IMR-90 (cell line): ENCODE results near the gene PUS7L. TPM values are rescaled to one million over a fixed set of nuclear protein-coding genes. Genes with fewer than 3 reads are reported as not detected.

Source experiments
- ATAC-seq: fragments of 200-7000 bp; cut with Tn5 transposase; 2 replicates; pipeline ENCODE4 v1.9.1; 2020; ENCODE audit warnings: low read depth, mild to moderate bottlenecking, moderate library complexity
- BruUV-seq: library from RNA; stranded (reverse); fragments of 400-500 nt; replicated peaks from 2 replicates; lab custom pipeline; 2021; lab: Mats Ljungman, UMichigan
- CTCF ChIA-PET: fragments of 300-600 bp; formaldehyde crosslinking; extraction: SDS; loops from one replicate; lab custom pipeline; 2021; ENCODE audit warnings: antibody characterized with exemption; lab: Yijun Ruan, JAX
- POLR2A ChIA-PET: fragments of 300-600 bp; sonication (Branson Sonifier 250); formaldehyde crosslinking; loops from one replicate; lab custom pipeline; 2022; ENCODE audit warnings: antibody characterized with exemption; ENCODE audit not compliant: unreplicated experiment; lab: Charles Lee
- DNase-seq: peaks from one replicate; pipeline ENCODE4 v3.0.0; 2013
- H2AFZ ChIP-seq: replicated peaks from 2 replicates; pipeline ENCODE3; 2013; ENCODE audit warnings: low read length, mild to moderate bottlenecking; ENCODE audit not compliant: poor library complexity
- H2AK5ac ChIP-seq: 2 replicates; pipeline ENCODE4 v1.6.1; 2013; ENCODE audit warnings: low read depth, low read length, inconsistent platforms
- H2AK9ac ChIP-seq: replicated peaks from 2 replicates; pipeline ENCODE3; 2013; ENCODE audit warnings: mild to moderate bottlenecking, low read depth, low read length, moderate library complexity; ENCODE audit not compliant: poor library complexity
- H2BK120ac ChIP-seq: 2 replicates; pipeline ENCODE4 v1.6.1; 2013; ENCODE audit warnings: low read depth, low read length, inconsistent platforms
- H2BK15ac ChIP-seq: 3 replicates; pipeline ENCODE4 v1.6.1; 2013; ENCODE audit warnings: low read depth, low read length, inconsistent platforms
- H2BK20ac ChIP-seq: 2 replicates; pipeline ENCODE4 v1.6.1; 2013; ENCODE audit warnings: low read depth, mild to moderate bottlenecking, inconsistent platforms, low read length, moderate library complexity
- H2BK5ac ChIP-seq: 2 replicates; pipeline ENCODE4 v1.6.1; 2013; ENCODE audit warnings: mild to moderate bottlenecking, low read depth, low read length, inconsistent platforms; ENCODE audit not compliant: poor library complexity, severe bottlenecking
- H3K14ac ChIP-seq: replicated peaks from 2 replicates; pipeline ENCODE4 v1.6.1; 2013; ENCODE audit warnings: low read depth, low read length, inconsistent platforms
- H3K18ac ChIP-seq: 2 replicates; pipeline ENCODE4 v1.6.1; 2013; ENCODE audit warnings: low read depth, low read length, control low read depth
- H3K23ac ChIP-seq: 2 replicates; pipeline ENCODE4 v1.6.1; 2013; ENCODE audit warnings: low read depth, low read length, inconsistent platforms
- H3K27ac ChIP-seq: 2 replicates; pipeline ENCODE4 v1.5.1; 2013; ENCODE audit warnings: mild to moderate bottlenecking, control low read depth, low read length; ENCODE audit not compliant: insufficient read depth
- H3K27me3 ChIP-seq: 2 replicates; pipeline ENCODE4 v1.6.1; 2013; ENCODE audit warnings: low read length; ENCODE audit not compliant: control insufficient read depth, insufficient read depth
- H3K36me3 ChIP-seq: 2 replicates; pipeline ENCODE4 v1.6.1; 2013; ENCODE audit warnings: low read length, mixed read lengths; ENCODE audit not compliant: control insufficient read depth, insufficient read depth
- H3K4ac ChIP-seq: 2 replicates; pipeline ENCODE4 v1.6.1; 2013; ENCODE audit warnings: low read depth, low read length, inconsistent platforms
- H3K4me1 ChIP-seq: 2 replicates; pipeline ENCODE4 v1.6.1; 2013; ENCODE audit warnings: low read length, mixed read lengths; ENCODE audit not compliant: control insufficient read depth, insufficient read depth
- H3K4me2 ChIP-seq: 2 replicates; pipeline ENCODE4 v1.6.1; 2013; ENCODE audit warnings: low read depth, mild to moderate bottlenecking, control low read depth, low read length, moderate library complexity
- H3K4me3 ChIP-seq: 2 replicates; pipeline ENCODE4 v1.5.1; 2013; ENCODE audit warnings: low read depth, mild to moderate bottlenecking, control low read depth, low read length, moderate library complexity; ENCODE audit not compliant: insufficient read depth
- H3K56ac ChIP-seq: 2 replicates; pipeline ENCODE4 v1.6.1; 2013; ENCODE audit warnings: low read length, inconsistent platforms; ENCODE audit not compliant: insufficient read depth; ENCODE audit errors: extremely low read depth
- H3K79me1 ChIP-seq, 2 experiments: 2 replicates each; pipeline ENCODE4 v1.6.1; 2013; ENCODE audit warnings: low read length in 2 of 2, inconsistent platforms in 1 of 2, low read depth in 1 of 2
- H3K9ac ChIP-seq: 2 replicates; pipeline ENCODE4 v1.6.1; 2013; ENCODE audit warnings: low read depth, low read length, control low read depth
- H3K9me1 ChIP-seq: 2 replicates; pipeline ENCODE4 v1.6.1; 2013; ENCODE audit warnings: low read length, inconsistent platforms; ENCODE audit not compliant: insufficient read depth
- H3K9me3 ChIP-seq: 2 replicates; pipeline ENCODE4 v1.6.1; 2013; ENCODE audit warnings: low read length; ENCODE audit not compliant: control insufficient read depth, insufficient read depth
- H4K20me1 ChIP-seq: 2 replicates; pipeline ENCODE4 v1.6.1; 2013; ENCODE audit warnings: low read length, inconsistent platforms; ENCODE audit not compliant: insufficient read depth
- H4K5ac ChIP-seq: 2 replicates; pipeline ENCODE4 v1.6.1; 2013; ENCODE audit warnings: mild to moderate bottlenecking, low read depth, low read length, control low read depth
- H4K8ac ChIP-seq, 2 experiments: 2 replicates each; pipeline ENCODE4 v1.6.1; 2013; ENCODE audit warnings: low read depth in 2 of 2, low read length in 2 of 2, control low read depth in 1 of 2, inconsistent platforms in 1 of 2
- H4K91ac ChIP-seq: 2 replicates; pipeline ENCODE4 v1.6.1; 2013; ENCODE audit warnings: low read depth, low read length, inconsistent platforms; ENCODE audit not compliant: insufficient read depth
- CEBPB ChIP-seq: IDR thresholded peaks from 2 replicates; pipeline ENCODE4 v1.6.1; 2012; ENCODE audit warnings: low read depth, low read length, improper control_type of control experiment
- CTCF ChIP-seq: conservative IDR thresholded peaks from 2 replicates; pipeline ENCODE4 v1.5.1; 2012; ENCODE audit warnings: mild to moderate bottlenecking, low read depth, low read length, improper control_type of control experiment
- MAFK ChIP-seq: IDR thresholded peaks from 2 replicates; pipeline ENCODE4 v1.6.1; 2012; ENCODE audit warnings: low read depth, low read length, improper control_type of control experiment
- MAZ ChIP-seq: IDR thresholded peaks from 2 replicates; pipeline ENCODE4 v1.6.1; 2012; ENCODE audit warnings: low read depth, mild to moderate bottlenecking, low read length, improper control_type of control experiment, moderate library complexity, borderline replicate concordance
- RFX5 ChIP-seq: IDR thresholded peaks from 2 replicates; pipeline ENCODE4 v1.8.0; 2012; ENCODE audit warnings: low read depth, mild to moderate bottlenecking, low read length, moderate library complexity
- WGBS, 2 experiments: methylation state at CpG; one replicate each; pipeline versions ENCODE4 v1.1.5 to v1.1.7; 2013; ENCODE audit warnings: missing lambda C conversion rate in 2 of 2; ENCODE audit not compliant: insufficient read length in 1 of 2; ENCODE audit errors: extremely low coverage in 2 of 2; 5-methylcytosine and 5-hydroxymethylcytosine counted together
- dilution Hi-C: fragments of 300-500 bp; cut with HindIII; formaldehyde crosslinking; loops from one replicate; pipeline ENCODE4 v1.14.3; 2018; ENCODE audit warnings: low sequenced_read_pairs; ENCODE audit not compliant: unreplicated experiment
- in situ Hi-C: fragments of 300-500 bp; cut with MboI; formaldehyde crosslinking; loops from 3 replicates; pipeline ENCODE4 v1.14.3; 2019; ENCODE audit warnings: low sequenced_read_pairs, inconsistent platforms, mixed read lengths
- intact Hi-C: fragments of 100-400 bp; cut with micrococcal nuclease; formaldehyde crosslinking; loops from 2 replicates; pipeline ENCODE4 v1.10.0; 2022
- polyA plus RNA-seq, 3 experiments: library from polyadenylated mRNA; depleted of rRNA; stranded (reverse); fragments of >200 nt; gene quantifications; 2 replicates each; pipeline ENCODE4 v1.2.3, GENCODE V29; 2012; ENCODE audit warnings: low replicate concordance in 1 of 3
- total RNA-seq: library from RNA; depleted of rRNA; stranded (reverse); fragments of >200 nt; gene quantifications from 2 replicates; pipeline ENCODE4 v1.2.3, GENCODE V29; 2012
- TF ChIP-seq, protein P1 (sequence below): fragments of 150-350 bp; IDR thresholded peaks from 2 replicates; pipeline ENCODE4 v1.6.1; 2016; ENCODE audit warnings: low read depth, mild to moderate bottlenecking, low read length, moderate library complexity, borderline replicate concordance

PUS7L gene
- total and polyA plus RNA-seq, 2 of the 4 experiments (the other 2 are of a cell fraction) = 5.1 to 44.8 TPM

DNA sequence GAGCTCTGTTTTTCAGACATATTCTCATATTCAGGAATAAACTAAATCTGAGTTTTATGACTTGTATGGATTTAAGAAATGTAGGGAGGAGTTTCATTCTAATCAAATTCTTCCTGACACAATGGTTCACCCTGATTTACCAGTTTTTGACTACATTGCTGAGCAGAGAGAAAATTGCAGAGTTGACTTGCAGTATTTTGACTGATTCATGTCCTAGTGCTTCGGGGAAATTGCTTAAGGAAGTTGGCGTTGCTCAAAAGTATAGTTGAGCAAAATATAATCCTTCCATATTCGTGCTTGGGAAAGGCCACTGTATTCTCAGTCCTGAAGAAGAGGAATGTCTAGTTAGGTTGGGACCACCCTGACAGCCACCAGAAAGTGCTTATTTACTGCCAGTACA lies 48.8 kb upstream of the PUS7L start:
- Histone ChIP-seq H2BK15ac (no peak overlapping the region), H3K36me3 (no peaks in the 10 kb centered on the region), H3K4me2 (no peak overlapping the region), H3K4me1 (no peaks in the 10 kb centered on the region), H2AFZ (no peak overlapping the region), H3K9me1 (no peaks in the 10 kb centered on the region), H4K8ac (peak overlapping the region; percentile 5 to 92; a peak in 1 of 4 replicates), H3K9ac (no peak overlapping the region; the same call in 1 of the 2 replicates), H3K27ac (no peak overlapping the region), H3K27me3 (no peaks in the 10 kb centered on the region; the same call in 1 of the 2 replicates), H2BK20ac (no peak overlapping the region), H3K4ac (no peak overlapping the region), H3K23ac (no peak overlapping the region), H2BK120ac (no peak overlapping the region), H4K5ac (peak overlapping the region; percentile 17; the same call in 1 of the 2 replicates), H3K4me3 (no peak overlapping the region), H3K79me1 (peaks cover 0 to 16% of the 10 kb centered on the region in 2 experiments; a peak in 2 of 4 replicates), H2AK5ac (no peak overlapping the region), H4K20me1 (no peaks in the 10 kb centered on the region), H3K9me3 (no peaks in the 10 kb centered on the region), H3K56ac (no peak overlapping the region), H3K14ac (no peak overlapping the region), H2BK5ac (no peak overlapping the region), H4K91ac (no peak overlapping the region), H2AK9ac (no peak overlapping the region), H3K18ac (no peak overlapping the region)
- POLR2A ChIA-PET = interaction anchor here (1.2 kb wide), 1 partner anchor 10 kb away, joined by 4 read pairs; no protein-coding TSS in a partner anchor
- TF ChIP-seq MAFK (no peak), MAZ (no peak), RFX5 (no peak), CEBPB (no peak), CTCF (no peak)
- TF ChIP-seq, protein P1, sequence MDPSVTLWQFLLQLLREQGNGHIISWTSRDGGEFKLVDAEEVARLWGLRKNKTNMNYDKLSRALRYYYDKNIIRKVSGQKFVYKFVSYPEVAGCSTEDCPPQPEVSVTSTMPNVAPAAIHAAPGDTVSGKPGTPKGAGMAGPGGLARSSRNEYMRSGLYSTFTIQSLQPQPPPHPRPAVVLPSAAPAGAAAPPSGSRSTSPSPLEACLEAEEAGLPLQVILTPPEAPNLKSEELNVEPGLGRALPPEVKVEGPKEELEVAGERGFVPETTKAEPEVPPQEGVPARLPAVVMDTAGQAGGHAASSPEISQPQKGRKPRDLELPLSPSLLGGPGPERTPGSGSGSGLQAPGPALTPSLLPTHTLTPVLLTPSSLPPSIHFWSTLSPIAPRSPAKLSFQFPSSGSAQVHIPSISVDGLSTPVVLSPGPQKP = no peak
- DNase-seq (no peak), ATAC-seq (no peak)
- in situ Hi-C loops (loop anchor here (5.0 kb wide), 1 partner anchor 75 kb away; no protein-coding TSS in a partner anchor), intact Hi-C loops (loop anchor here (2.0 kb wide), 1 partner anchor 49 kb away; the partner anchor contains the start of genes IRAK4 and PUS7L), dilution Hi-C loops (no loop called here)
- CTCF ChIA-PET = interaction anchor here (2.4 to 2.6 kb wide), 2 partner anchors 10 to 75 kb away, joined by 7 read pairs; no protein-coding TSS in a partner anchor
- no TSS peak for BruUV-seq
- WGBS, 2 experiments = 76% methylated on average over 2 of the region's 3 CpGs; no CpG with 5 or more reads in 1 of the 2 experiments
